ENCODE results near the gene NKX6-1. TPM values are rescaled to one million over a fixed set of nuclear protein-coding genes. Genes with fewer than 3 reads are reported as not detected.

Gene NKX6-1
- total and polyA plus RNA-seq, 12 donors: 0.06 to 0.14 TPM; not detected in 10

DNA sequence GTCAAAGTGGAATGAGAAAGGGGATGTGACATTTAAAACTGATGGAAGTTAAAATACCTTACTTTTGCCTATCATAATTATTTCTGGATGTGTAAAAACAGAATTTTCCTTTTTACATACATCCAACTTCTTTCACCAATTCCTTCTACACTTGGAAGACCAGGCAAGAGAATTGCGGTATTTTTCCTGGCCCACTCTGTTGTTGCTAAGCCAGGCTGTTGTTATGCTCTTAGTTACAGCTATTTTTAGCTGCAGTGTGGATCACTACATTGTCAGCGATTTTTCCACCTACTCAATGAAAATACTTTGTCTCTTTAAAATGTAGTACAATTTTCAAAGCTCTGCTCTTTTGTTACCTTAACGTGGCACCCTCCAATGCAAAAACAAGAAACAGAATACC lies 43.4 kb downstream of the NKX6-1 start:
- TF ChIP-seq POLR2A (IDR thresholded peaks at IDR 0.05): no peak
- TF ChIP-seq, protein P1, sequence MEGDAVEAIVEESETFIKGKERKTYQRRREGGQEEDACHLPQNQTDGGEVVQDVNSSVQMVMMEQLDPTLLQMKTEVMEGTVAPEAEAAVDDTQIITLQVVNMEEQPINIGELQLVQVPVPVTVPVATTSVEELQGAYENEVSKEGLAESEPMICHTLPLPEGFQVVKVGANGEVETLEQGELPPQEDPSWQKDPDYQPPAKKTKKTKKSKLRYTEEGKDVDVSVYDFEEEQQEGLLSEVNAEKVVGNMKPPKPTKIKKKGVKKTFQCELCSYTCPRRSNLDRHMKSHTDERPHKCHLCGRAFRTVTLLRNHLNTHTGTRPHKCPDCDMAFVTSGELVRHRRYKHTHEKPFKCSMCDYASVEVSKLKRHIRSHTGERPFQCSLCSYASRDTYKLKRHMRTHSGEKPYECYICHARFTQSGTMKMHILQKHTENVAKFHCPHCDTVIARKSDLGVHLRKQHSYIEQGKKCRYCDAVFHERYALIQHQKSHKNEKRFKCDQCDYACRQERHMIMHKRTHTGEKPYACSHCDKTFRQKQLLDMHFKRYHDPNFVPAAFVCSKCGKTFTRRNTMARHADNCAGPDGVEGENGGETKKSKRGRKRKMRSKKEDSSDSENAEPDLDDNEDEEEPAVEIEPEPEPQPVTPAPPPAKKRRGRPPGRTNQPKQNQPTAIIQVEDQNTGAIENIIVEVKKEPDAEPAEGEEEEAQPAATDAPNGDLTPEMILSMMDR (IDR thresholded peaks at IDR 0.05): no peak
- H3K27ac ChIP-seq: no peak overlapping the region

DNA sequence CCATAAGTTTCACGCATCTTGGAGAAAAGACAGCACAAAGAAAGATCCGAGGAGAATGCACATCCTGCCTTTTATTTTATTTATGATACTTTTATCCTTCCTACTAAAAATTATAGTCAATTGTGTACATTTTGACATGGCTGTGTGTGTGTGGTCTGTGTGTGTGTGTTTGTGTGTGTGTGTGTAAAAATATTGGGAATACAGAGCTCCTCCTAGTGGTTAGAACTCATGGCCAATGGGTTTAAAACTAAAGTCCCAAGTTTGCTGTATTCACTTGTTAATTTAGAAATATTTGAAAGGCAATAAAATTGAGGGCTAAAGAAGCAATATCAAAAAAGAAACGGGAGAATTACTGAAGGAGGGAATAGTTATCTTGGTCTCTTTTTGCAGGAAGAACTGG lies 47.5 kb downstream of the NKX6-1 start:
- intact Hi-C loops (cut with DNase I): no loop called here
- WGBS, 4 donors: 29 to 33% (median 30%) methylated on average over 3 of the region's 3 CpGs

More for the DNA sequence above, 43.4 kb downstream of the NKX6-1 start:
- Histone ChIP-seq H3K4me1 (replicated peaks in 1 of 2) (no peaks in the 10 kb centered on the region), H3K4me3 (no peak overlapping the region), H3K27me3 (no peaks in the 10 kb centered on the region), H3K36me3 (replicated peaks in 1 of 2) (no peaks in the 10 kb centered on the region), H3K9me3 (replicated peaks in 1 of 3) (no peaks in the 10 kb centered on the region)
- 42 to 52% (median 45%) methylated on average over 3 of the region's 3 CpGs for WGBS, 4 donors
- no peak for DNase-seq
- intact Hi-C loops (cut with DNase I): no loop called here

DNA sequence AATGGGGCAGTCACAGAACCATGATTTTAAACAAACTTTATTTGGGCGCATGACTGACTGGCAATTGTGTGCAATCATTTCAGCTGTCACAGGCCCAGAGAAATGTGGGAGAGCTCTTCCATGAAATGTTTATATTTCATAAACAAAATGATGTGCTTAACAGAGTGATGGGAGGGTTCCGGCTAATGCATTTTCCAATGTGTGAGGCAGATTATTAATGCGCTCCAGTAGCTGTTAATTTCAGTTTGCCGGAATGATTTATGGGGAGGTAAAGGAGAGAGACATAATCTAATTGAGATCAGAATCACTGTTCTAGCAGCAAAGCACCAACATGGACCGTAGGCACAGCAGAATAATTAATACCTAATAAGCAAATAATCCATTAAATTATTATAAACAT lies 55.6 kb downstream of the NKX6-1 start:
- intact Hi-C loops (cut with DNase I): no loop called here
- Histone ChIP-seq H3K27ac (no peak overlapping the region), H3K27me3 (peaks cover 5% of the 10 kb centered on the region), H3K4me1 (replicated peaks in 1 of 2) (no peaks in the 10 kb centered on the region), H3K36me3 (replicated peaks in 1 of 2) (no peaks in the 10 kb centered on the region), H3K4me3 (no peak overlapping the region), H3K9me3 (replicated peaks in 1 of 3) (no peaks in the 10 kb centered on the region)
- TF ChIP-seq, protein P1 (IDR thresholded peaks at IDR 0.05): no peak
- TF ChIP-seq POLR2A (IDR thresholded peaks at IDR 0.05): no peak
- 75 to 83% (median 78%) methylated on average over 5 of the region's 5 CpGs for WGBS, 4 donors
- DNase-seq: no peak

More for the DNA sequence above, 47.5 kb downstream of the NKX6-1 start:
- no peaks in the 10 kb centered on the region for H3K4me1 ChIP-seq (replicated peaks in 1 of 2)
- DNase-seq: no peak
- H3K4me3 ChIP-seq: no peak overlapping the region
- no peaks in the 10 kb centered on the region for H3K27me3 ChIP-seq
- no peak overlapping the region for H3K27ac ChIP-seq
- TF ChIP-seq, protein P1 (IDR thresholded peaks at IDR 0.05): peak in 1 of 6 experiments; percentile 22
- no peak for TF ChIP-seq POLR2A (IDR thresholded peaks at IDR 0.05)
- no peaks in the 10 kb centered on the region for H3K36me3 ChIP-seq (replicated peaks in 1 of 2)
- no peaks in the 10 kb centered on the region for H3K9me3 ChIP-seq (replicated peaks in 1 of 3)

DNA sequence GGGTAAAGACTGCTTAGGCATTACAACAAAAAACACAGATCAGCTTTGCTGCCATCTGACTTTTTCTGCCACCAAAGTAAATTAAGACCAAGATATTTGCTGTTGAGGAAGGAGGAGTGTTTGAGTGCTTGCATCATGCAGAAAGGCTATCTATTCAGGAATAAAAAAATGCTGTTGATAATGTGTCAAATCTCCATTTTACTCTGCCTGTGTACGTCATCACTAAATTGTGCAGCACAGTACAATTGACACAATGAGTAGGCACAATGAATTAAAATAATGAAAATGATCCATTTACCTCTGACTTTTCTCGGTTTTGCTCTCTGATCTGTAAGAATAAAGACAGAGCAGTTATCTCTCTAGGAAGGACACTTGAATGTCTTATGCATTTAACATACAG lies 56.3 kb downstream of the NKX6-1 start:
- no peak overlapping the region for H3K27ac ChIP-seq
- H3K4me1 ChIP-seq (replicated peaks in 1 of 2): no peaks in the 10 kb centered on the region
- H3K9me3 ChIP-seq (replicated peaks in 1 of 3): no peaks in the 10 kb centered on the region
- intact Hi-C loops (cut with DNase I): no loop called here
- TF ChIP-seq, protein P1 (IDR thresholded peaks at IDR 0.05): no peak
- TF ChIP-seq POLR2A (IDR thresholded peaks at IDR 0.05): no peak
- no peak overlapping the region for H3K4me3 ChIP-seq
- 57 to 75% (median 64%) methylated on average over 2 of the region's 2 CpGs for WGBS, 4 donors
- peaks cover 5% of the 10 kb centered on the region for H3K27me3 ChIP-seq
- no peak for DNase-seq
- no peaks in the 10 kb centered on the region for H3K36me3 ChIP-seq (replicated peaks in 1 of 2)

Small RNA genes within 50 kb of the gene (small RNA-seq; reads per million reads assigned to genes)
- 0 reads per million in 2 donors for gene RPL3P13

Other genes starting within 250 kb of the NKX6-1 start
- gene CDS1, start 83.8 kb upstream of the NKX6-1 start, total RNA-seq: 10 to 100 TPM in 5 of 9 donors, 1 to 10 TPM in 4; 5.3 to 17.8 (median 10.7) TPM
- gene CDS1, start 83.8 kb upstream of the NKX6-1 start, polyA plus RNA-seq: 1 to 10 TPM; 2.6 to 8.0 (median 3.7) TPM